Hepatic stellate cell (primary cell): ENCODE data around the gene TEKT5.
"Not testable (repeated sequence)": the region's sequence is repeated elsewhere in the genome, so short reads cannot be mapped to it uniquely, and the experiment has no call there.

Experiments used
- DNase-seq: peaks from one replicate; pipeline ENCODE4 v3.0.0; 2011; ENCODE audit warnings: low spot score

The TEKT5 gene

GRCh38 chr16:10684511-10685151 is 10.1 kb downstream of the TEKT5 start:
- DNase-seq, result no peak

- no peak for DNase-seq
Observed at GRCh38 chr16:10683170-10683569, 11.6 kb downstream of the TEKT5 start.

GRCh38 chr16:10682604-10683003 is 12.1 kb downstream of the TEKT5 start:
- no peak for DNase-seq

- no peak for DNase-seq
Observed at GRCh38 chr16:10681310-10682308, 13.1 kb downstream of the TEKT5 start.

- no peak for DNase-seq
Observed at GRCh38 chr16:10679921-10680320, 14.8 kb downstream of the TEKT5 start.

GRCh38 chr16:10679441-10679840 is 15.3 kb downstream of the TEKT5 start:
- not testable (repeated sequence) for DNase-seq

- DNase-seq, result no peak
Observed at GRCh38 chr16:10678655-10679054, 16.1 kb downstream of the TEKT5 start.

- DNase-seq, result no peak
Observed at GRCh38 chr16:10676284-10676683, 18.4 kb downstream of the TEKT5 start.

- no peak for DNase-seq
Observed at GRCh38 chr16:10675861-10676260, 18.9 kb downstream of the TEKT5 start.

GRCh38 chr16:10675216-10675615 is 19.5 kb downstream of the TEKT5 start:
- no peak for DNase-seq

GRCh38 chr16:10671729-10672128 is 23.0 kb downstream of the TEKT5 start:
- DNase-seq, result no peak

GRCh38 chr16:10669791-10670190 is 24.9 kb downstream of the TEKT5 start:
- no peak for DNase-seq

- peak; percentile 41 for DNase-seq
Observed at GRCh38 chr16:10668322-10669045, 26.2 kb downstream of the TEKT5 start.

GRCh38 chr16:10667239-10667638 is 27.5 kb downstream of the TEKT5 start:
- no peak for DNase-seq

- no peak for DNase-seq
Observed at GRCh38 chr16:10666291-10666690, 28.4 kb downstream of the TEKT5 start.

- DNase-seq, result no peak
Observed at GRCh38 chr16:10665166-10665565, 29.6 kb downstream of the TEKT5 start.

- no peak for DNase-seq
Observed at GRCh38 chr16:10664720-10665126, 30.0 kb downstream of the TEKT5 start.

- DNase-seq, result no peak
Observed at GRCh38 chr16:10663744-10664143, 31.0 kb downstream of the TEKT5 start.

GRCh38 chr16:10663146-10663545 is 31.6 kb downstream of the TEKT5 start:
- DNase-seq, result no peak

GRCh38 chr16:10662212-10662611 is 32.5 kb downstream of the TEKT5 start:
- no peak for DNase-seq

- no peak for DNase-seq
Observed at GRCh38 chr16:10661737-10662136, 33.0 kb downstream of the TEKT5 start.

GRCh38 chr16:10660950-10661635 is 33.6 kb downstream of the TEKT5 start:
- DNase-seq, result no peak
